KOPT-K1 (cell line): Measurements from ENCODE around the gene CCR9.

Experiments used
- H3K27ac ChIP-seq: fragments of 200-600 bp; sonication (generic); 2 replicates; pipeline ENCODE4 v1.5.1; 2016; ENCODE audit warnings: antibody characterized with exemption, mild to moderate bottlenecking, low read depth, low read length; ENCODE audit not compliant: poor library complexity, severe bottlenecking
- H3K36me3 ChIP-seq: fragments of 200-600 bp; sonication (generic); 2 replicates; pipeline ENCODE4 v1.5.1; 2017; ENCODE audit warnings: antibody characterized with exemption, mild to moderate bottlenecking, low read length, moderate library complexity; ENCODE audit not compliant: insufficient read depth
- H3K9me3 ChIP-seq: fragments of 200-600 bp; sonication (generic); 2 replicates; pipeline ENCODE4 v1.5.1; 2017; ENCODE audit warnings: antibody characterized with exemption, low read length, mild to moderate bottlenecking; ENCODE audit not compliant: insufficient read depth, poor library complexity, severe bottlenecking

Gene CCR9

DNA sequence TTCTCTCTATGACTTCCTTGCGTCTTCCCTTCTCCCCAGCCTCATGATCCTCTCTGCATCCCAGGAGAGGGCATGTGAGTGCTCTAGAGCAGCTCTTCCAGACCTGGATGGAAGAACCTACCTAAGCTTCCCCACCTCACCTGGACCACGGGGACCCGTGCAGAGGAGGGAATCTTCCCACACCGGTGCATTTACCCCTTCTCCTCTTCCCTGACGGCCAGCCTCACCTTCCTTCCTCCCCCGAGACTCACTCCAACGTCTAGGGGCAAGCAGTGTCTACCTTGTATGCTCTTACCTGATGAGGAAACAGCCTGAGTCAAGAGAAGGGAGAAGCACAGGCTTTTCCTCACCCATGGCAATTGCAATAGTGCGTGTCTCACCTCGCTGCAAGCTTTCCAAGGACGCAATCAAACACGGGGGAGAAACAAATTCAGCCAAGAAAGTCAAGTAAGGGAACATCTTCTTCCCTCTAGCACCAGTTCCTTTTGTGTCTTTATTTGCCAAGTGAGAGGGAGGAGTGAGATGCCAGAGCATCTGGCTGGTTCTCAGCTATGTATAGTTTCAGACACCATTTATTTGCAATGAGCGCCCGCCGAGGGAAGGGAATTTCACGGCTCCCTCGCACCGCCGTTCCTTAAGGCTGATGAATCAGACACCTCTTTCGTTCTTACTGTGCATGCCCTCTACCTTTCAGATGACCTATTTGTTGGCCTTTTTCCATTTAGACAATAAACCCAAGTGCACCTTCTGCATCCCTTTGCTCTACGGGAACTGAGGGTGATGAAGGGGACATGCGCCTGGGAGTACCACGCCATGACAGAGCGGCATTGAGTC, 1.8 kb upstream of the CCR9 start:
- peaks cover 52% of the 10 kb centered on the region for H3K36me3 ChIP-seq
- no peaks in the 10 kb centered on the region for H3K9me3 ChIP-seq
- H3K27ac ChIP-seq = peak overlapping the region; percentile 55

DNA sequence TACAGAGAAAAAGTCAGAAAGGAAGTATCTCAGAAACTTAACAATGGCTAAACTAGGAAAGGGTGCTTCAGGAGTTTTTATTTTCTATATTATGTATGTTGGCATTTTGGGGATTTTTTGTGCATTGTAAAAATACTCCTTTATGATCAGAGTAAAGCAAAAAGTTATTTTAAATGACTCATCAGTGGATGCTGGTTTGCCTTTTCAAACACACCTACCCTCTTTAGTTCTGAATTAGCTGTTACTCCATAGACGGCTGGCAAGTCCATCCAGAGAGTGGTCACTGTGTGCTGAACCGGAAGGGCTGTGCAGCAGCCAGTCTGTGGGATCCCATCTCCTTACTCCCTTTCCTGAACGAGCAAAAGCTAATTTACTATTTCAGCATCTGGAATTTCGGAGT, 942 bp downstream of the CCR9 start:
- peak overlapping the region; percentile 89 for H3K27ac ChIP-seq
- no peaks in the 10 kb centered on the region for H3K9me3 ChIP-seq
- peaks cover 66% of the 10 kb centered on the region for H3K36me3 ChIP-seq

DNA sequence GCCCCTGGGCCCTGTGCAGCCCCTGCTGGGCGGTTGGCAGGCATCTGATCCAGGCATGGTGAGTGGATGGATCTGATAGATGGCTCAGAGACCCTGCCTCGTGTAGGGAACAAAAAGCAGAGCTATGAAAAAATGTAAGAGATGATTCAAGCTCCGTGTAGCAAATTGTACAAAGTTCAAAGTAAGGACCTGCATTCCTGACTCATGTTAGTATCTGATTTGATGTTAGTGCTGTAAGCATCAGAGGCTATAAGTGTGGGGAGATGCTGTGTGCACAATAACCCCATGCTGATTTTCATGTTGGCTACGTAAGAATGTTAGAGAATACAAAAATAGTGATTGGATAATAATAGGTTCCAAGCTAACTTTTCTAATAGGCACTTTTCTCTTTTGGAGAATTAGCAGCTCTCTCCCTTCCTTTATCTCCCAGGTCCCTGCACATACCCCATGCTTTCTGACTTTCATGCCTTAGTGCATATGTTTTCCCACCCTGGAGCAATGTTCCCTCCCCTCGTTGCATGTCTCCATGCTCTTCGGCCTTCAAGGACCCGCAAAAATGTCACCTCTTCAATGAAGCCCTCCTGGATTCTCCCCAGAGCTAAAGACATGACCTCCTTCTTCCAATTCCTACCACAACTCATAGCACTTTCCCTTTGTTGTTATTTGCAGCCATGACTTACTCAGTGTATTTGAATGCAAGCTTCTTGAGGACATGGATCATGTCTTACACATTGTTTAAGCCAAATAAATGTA, 1.6 kb downstream of the CCR9 start:
- no peaks in the 10 kb centered on the region for H3K9me3 ChIP-seq
- H3K36me3 ChIP-seq = peaks cover 70% of the 10 kb centered on the region
- peak overlapping the region; percentile 89 for H3K27ac ChIP-seq

DNA sequence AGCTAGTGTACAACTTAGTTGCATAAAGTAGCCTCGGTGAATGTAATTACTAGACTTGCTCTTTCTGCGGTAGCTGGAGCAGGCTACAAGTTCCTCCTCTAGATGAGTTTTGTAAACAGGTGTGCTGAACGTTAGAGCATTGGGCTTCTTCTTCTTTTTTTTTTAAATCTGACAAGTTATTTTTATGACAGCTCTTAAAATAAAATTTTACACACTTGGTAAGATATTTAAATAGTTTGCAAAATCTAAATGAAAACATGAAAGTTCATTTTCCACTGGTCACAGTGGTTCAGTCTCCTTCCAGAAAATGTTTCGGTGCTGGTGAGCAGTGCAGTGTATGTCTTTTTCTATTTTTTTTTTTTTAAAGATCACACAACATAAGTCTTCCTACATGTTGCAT, 3.0 kb downstream of the CCR9 start:
- Histone ChIP-seq H3K9me3 (no peaks in the 10 kb centered on the region), H3K36me3 (peaks cover 73% of the 10 kb centered on the region), H3K27ac (peak overlapping the region; percentile 89)

DNA sequence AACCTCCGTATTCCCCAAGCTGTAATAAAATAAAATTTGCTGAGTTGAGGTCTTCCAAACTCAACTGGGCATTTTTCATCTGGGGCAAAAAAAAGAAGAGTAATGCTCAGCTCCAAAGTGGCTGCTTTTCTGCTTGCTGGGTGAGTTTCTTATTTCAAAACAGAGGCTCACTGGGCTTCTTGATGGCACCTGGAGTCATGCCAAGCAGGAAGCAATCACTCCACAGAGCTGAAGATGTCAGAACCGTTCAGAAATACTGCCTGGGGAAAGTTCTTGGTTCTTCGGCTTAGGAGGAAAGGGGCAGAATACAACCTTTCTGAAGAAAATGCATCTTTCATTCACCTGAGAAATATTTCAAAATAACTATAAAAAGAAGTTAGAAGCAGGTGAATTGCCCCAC, 4.1 kb downstream of the CCR9 start:
- Histone ChIP-seq H3K36me3 (peaks cover 74% of the 10 kb centered on the region), H3K27ac (peak overlapping the region; percentile 89), H3K9me3 (no peaks in the 10 kb centered on the region)

DNA sequence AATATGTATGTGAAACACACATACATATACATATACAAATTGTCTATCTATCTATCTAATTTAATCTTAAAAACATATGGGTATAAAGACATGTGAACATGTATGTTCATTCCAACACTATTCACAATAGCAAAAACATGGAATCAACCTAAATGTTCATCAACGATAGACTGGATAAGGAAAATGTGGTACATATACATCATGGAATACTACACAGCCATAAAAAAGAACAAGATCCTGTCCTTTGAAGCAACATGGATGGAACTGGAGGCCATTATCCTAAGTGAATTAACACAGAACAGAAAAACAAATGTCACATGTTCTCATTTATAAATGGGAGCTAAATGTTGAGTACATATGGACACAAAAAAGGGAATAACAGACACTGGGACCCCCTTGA, 5.8 kb downstream of the CCR9 start:
- Histone ChIP-seq H3K27ac (peak overlapping the region; percentile 89), H3K36me3 (peaks cover 77% of the 10 kb centered on the region), H3K9me3 (no peaks in the 10 kb centered on the region)

DNA sequence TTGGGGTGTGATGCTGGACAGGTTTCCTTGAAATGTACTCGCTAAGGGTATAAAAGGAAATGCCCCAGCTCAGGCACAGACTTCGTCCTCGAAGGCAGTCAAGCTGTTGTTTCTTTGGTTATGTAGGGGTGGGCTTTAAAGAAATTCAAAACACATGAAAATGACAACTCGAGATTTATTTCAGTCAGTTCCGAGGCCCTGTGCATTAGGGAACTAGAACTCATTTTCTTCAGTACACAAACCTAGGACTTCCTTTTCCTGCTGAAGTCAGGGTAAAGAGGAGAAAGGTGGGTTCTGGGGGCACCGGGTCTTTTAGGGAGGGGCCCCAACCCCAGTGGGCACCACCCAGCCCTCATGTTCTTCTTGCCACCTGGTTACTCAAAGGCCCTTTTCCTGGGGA, 7.7 kb downstream of the CCR9 start:
- Histone ChIP-seq H3K9me3 (no peaks in the 10 kb centered on the region), H3K36me3 (peaks cover 81% of the 10 kb centered on the region), H3K27ac (peak overlapping the region; percentile 89)

DNA sequence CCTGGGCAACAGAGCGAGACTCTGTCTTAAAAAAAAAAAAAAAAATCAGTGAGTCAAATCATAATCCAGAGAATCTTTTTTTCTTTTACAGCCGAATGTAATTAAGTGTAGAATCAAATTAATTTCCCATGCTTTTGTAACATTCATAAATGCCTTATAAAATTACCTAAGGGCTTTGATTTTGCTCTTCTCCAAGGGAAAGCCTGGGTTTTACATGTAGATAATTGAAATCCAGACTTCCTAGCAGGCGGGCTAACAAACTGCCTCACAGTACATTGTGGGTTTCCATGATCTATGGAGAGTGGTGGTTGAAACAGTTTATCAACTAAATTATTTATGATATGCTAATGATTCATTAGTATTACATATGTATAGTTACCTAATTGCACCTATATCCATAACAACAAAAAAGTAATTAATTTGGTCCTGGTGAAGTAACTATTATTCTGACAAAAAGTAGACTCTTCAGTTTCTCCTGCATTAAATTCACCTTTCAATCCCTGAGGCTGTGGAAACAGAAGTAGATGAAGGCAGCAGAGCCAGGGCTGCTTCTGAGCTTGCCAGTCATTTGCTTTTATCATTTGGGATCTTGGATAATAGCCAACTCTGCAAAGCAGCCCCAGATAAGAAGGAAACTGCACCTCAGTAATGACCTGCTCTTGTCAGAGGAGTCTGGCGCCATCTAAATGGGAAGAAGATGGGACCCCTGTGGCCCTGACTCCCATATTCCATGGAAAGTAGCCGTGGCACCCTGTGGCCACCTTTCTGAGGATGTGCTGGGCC, 9.5 kb downstream of the CCR9 start:
- H3K27ac ChIP-seq = peak overlapping the region; percentile 49
- H3K9me3 ChIP-seq = no peaks in the 10 kb centered on the region
- peaks cover 93% of the 10 kb centered on the region for H3K36me3 ChIP-seq

DNA sequence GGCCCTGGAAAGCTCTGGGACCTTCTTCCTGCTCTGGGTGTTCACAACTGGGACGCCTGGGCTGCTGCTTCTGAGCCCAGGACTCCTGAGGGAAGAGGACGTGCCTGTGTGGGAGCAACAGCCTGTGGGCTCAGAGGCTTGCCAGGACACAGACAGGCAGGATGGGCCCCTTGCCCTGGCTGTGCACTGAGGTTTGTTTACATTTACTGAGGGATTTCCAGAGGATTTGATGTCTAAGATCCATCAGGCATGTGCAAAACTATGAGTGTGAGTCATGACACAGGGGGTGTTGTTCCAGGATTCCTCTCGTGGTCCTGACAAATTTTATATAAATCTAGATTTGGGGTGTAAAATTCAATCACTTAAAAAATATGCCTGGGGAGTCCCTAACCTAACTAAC, 10.6 kb downstream of the CCR9 start:
- Histone ChIP-seq H3K27ac (peak overlapping the region; percentile 49), H3K36me3 (peaks cover 97% of the 10 kb centered on the region)

DNA sequence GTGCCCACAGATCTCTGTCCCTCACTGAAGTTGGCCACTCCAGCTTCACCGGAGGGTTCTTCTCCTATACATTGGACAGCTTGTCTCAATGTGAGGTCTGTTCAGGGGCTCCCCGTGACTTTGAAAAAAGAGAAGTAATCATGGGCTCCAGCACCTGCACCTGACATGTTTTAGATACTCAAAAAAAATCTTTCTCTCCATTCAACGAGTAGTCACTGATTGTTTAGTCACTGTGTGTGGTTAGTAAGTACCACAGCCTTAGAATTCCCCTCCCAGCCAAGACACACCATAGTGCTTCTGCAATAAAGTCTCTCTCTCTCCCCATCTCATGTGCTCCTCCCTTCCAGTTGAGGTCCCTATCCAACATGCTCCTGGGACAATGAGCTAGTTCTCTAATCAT, 18.6 kb downstream of the CCR9 start:
- Histone ChIP-seq H3K9me3 (no peaks in the 10 kb centered on the region), H3K27ac (peak overlapping the region; percentile 99), H3K36me3 (peaks cover 100% of the 10 kb centered on the region)

More for the DNA sequence above, 10.6 kb downstream of the CCR9 start:
- H3K9me3 ChIP-seq = no peaks in the 10 kb centered on the region

DNA sequence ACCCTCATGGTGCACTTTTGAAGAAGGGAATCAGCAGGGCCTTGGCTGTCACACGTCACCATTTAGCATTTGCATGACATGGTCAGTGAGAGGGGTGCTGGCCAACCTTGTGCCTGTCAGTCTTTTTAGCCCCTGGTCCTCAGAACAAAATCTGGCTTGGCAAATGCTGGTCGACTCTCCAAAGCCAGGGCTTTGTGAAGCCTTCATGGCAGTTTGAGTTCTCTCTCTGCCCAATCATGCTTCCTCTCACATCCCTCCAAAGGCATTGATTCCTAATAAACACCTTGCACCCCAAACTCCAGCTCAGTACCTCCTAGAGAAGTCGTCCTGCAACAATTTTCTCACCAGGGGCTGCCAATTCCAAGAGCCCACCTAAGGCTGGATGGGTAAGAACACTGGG, 19.4 kb downstream of the CCR9 start:
- no peaks in the 10 kb centered on the region for H3K9me3 ChIP-seq
- peak overlapping the region; percentile 99 for H3K27ac ChIP-seq
- peaks cover 100% of the 10 kb centered on the region for H3K36me3 ChIP-seq

DNA sequence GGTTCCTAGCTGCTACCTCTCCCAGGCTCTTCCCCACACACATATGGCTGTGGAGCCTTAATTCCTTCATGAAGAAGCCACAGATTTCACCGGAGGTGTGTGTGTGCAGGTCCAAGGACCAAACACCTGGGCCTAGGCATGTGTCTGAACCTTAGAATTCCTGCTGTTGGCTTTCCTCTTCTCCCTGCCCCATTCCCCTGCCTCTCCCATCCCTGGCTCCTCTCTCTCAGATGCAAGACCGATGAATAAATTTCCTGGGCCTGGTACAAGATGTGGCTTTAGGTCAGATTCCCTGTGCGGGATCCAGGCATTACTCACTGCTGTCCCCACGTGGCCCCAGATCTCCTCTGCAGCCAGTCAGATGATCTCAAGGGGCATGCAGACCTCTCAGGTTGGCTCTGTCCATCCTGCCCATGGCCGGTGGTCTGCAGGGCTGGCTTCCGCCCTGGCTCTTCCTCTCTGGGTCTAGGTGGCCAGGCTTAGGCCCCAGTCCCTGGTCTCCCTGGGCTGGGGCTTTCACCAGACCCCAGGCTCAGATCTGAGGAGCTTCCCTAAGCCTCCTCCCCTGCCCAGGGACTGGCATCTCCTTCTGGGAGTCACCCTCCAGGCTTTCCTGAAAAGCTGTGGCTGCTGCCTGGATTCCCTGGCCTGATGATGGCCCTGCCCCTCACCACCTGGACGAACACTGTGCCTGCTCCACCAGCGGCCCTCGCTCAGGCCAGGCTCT, 20.5 kb downstream of the CCR9 start:
- H3K9me3 ChIP-seq = no peaks in the 10 kb centered on the region
- peaks cover 100% of the 10 kb centered on the region for H3K36me3 ChIP-seq
- H3K27ac ChIP-seq = peak overlapping the region; percentile 99

DNA sequence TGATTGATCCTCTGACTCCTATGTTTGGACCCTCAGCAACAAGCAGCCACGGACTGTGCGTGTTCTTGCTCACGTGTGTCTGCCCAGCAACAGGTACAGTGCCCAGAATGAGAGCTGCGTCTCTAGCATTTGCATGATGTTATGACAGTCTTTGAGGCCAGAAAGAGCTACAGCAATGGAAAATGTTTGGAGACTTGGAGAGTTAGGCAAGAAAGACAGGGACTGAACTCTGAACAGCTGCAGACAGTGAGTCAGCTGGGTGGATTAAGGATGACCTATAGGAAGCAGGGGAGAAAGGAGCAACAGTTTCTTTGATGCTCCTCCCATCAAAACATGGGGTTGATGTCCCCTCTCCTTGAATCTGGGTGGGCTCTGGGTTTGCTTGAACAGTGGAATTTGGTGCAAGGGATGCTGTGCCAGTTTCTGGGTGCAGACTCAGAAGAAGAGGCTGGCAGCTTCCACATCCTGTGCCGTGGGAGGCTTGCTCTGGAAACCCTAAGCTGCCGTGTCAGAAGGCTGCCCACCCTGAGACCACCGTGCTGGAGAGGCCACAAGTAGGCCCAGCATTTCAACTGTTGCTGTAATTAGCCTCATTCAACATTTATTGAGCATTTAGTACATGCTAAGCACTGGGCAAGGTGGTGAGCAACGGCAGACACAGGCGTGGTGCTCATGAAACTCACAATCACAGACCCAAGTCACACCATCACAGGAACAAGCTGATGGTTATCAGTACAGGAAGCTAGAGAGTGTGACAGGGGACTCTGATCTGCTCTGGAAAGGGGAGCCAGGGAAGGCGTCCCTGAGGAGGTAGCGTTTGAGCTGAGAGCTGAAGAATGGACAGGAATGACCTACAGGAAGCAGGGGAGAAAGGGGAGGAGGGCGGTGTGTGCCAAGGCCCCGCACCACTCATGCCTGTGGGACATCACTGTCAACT, 21.7 kb downstream of the CCR9 start:
- H3K36me3 ChIP-seq = peaks cover 100% of the 10 kb centered on the region
- no peaks in the 10 kb centered on the region for H3K9me3 ChIP-seq
- H3K27ac ChIP-seq = peak overlapping the region; percentile 99

DNA sequence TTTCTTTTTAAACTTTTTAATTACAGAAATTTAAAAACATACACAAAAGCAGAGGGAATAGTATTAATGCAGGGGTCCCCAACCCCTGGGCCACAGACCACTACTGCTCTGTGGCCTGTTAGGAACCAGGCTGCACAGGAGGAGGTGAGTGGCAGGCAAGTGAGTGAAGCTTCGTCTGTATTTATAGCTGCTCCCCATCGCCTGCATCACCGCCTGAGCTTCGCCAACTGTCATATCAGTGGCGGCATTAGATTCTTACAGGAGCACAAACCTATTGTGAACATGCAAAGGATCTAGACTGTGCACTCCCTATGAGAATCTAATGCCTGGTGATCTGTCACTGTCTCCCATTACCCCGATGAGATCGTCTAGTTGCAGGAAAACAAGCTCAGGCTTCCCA, 22.4 kb downstream of the CCR9 start:
- H3K27ac ChIP-seq = peak overlapping the region; percentile 99
- H3K36me3 ChIP-seq = peaks cover 94% of the 10 kb centered on the region
- H3K9me3 ChIP-seq = no peaks in the 10 kb centered on the region
